ENCODE measurements around the gene TLCD2.
"Not testable (repeated sequence)": the region's sequence is repeated elsewhere in the genome, so short reads cannot be mapped to it uniquely, and the experiment has no call there.

TLCD2 gene

GRCh38 chr17:1693339-1693738 is 16.8 kb downstream of the TLCD2 start:
- no peak for DNase-seq (ENCODE audit: low read depth in 2 of 2)

- DNase-seq (ENCODE audit: low read depth in 2 of 2) = no peak
These were observed 19.5 kb downstream of the TLCD2 start for GRCh38 chr17:1690544-1691221.

- not testable (repeated sequence) for DNase-seq (ENCODE audit: low read depth in 2 of 2)
These were observed 21.8 kb downstream of the TLCD2 start for GRCh38 chr17:1688405-1688804.

GRCh38 chr17:1686086-1686485 is 24.1 kb downstream of the TLCD2 start:
- no peak for DNase-seq (ENCODE audit: low read depth in 2 of 2)

GRCh38 chr17:1684378-1685189 is 25.6 kb downstream of the TLCD2 start, which contains the start of gene PRPF8:
TSS of gene PRPF8 (minus strand) at chr17:1684867. CDS start at chr17:1684571, 296 bp downstream.
- peak; percentile 95 to 96 for DNase-seq (ENCODE audit: low read depth in 2 of 2)

GRCh38 chr17:1683459-1683858 is 26.7 kb downstream of the TLCD2 start:
- DNase-seq (ENCODE audit: low read depth in 2 of 2) = no peak

GRCh38 chr17:1676401-1676800 is 33.8 kb downstream of the TLCD2 start:
- no peak for DNase-seq (ENCODE audit: low read depth in 2 of 2)

- no peak for DNase-seq (ENCODE audit: low read depth in 2 of 2)
These were observed 37.0 kb downstream of the TLCD2 start for GRCh38 chr17:1673041-1673785.

- not testable (repeated sequence) for DNase-seq (ENCODE audit: low read depth in 2 of 2)
These were observed 46.2 kb downstream of the TLCD2 start for GRCh38 chr17:1663934-1664333.

GRCh38 chr17:1661045-1661444 is 49.1 kb downstream of the TLCD2 start:
- DNase-seq (ENCODE audit: low read depth in 2 of 2) = no peak

- DNase-seq (ENCODE audit: low read depth in 2 of 2) = no peak
These were observed 52.1 kb downstream of the TLCD2 start for GRCh38 chr17:1658100-1658499.

GRCh38 chr17:1653735-1654134 is 56.4 kb downstream of the TLCD2 start:
- DNase-seq (ENCODE audit: low read depth in 2 of 2) = no peak

GRCh38 chr17:1652794-1653193 is 57.4 kb downstream of the TLCD2 start:
- not testable (repeated sequence) for DNase-seq (ENCODE audit: low read depth in 2 of 2)
